Chondrocyte (in vitro differentiated cells): ENCODE data around the gene PLEKHG4B. TPM values are rescaled to one million over a fixed set of nuclear protein-coding genes. Genes with fewer than 3 reads are reported as not detected.
A peak's percentile ranks its signal among the peaks of the same experiment; 100 is the strongest.

Experiments
- DNase-seq: peaks from one replicate; pipeline ENCODE4 v3.0.0; 2021; ENCODE audit warnings: mixed read lengths, low spot score
- H3K27ac Mint-ChIP-seq: one replicate; pipeline ENCODE4 v1.8.0; 2021; ENCODE audit warnings: mild to moderate bottlenecking, moderate library complexity, mixed read lengths; ENCODE audit not compliant: unreplicated experiment
- H3K27me3 Mint-ChIP-seq: 2 replicates; pipeline ENCODE4 v1.8.0; 2021; ENCODE audit warnings: low read depth, mixed read lengths
- H3K36me3 Mint-ChIP-seq: 2 replicates; pipeline ENCODE4 v1.8.0; 2021; ENCODE audit warnings: low read depth, mixed read lengths
- H3K4me1 Mint-ChIP-seq: 2 replicates; pipeline ENCODE4 v1.8.0; 2021; ENCODE audit warnings: low read depth, mild to moderate bottlenecking, mixed read lengths
- H3K4me3 Mint-ChIP-seq: one replicate; pipeline ENCODE4 v1.8.0; 2021; ENCODE audit warnings: mild to moderate bottlenecking, moderate library complexity, mixed read lengths; ENCODE audit not compliant: unreplicated experiment
- H3K9me3 Mint-ChIP-seq: 2 replicates; pipeline ENCODE4 v1.8.0; 2021; ENCODE audit warnings: low read depth, mixed read lengths
- CTCF ChIP-seq: fragments of 200-600 bp; sonication (generic); IDR thresholded peaks from 2 replicates; pipeline ENCODE4 v1.5.0; 2021; ENCODE audit warnings: antibody characterized with exemption, mild to moderate bottlenecking, moderate library complexity
- total RNA-seq: library from RNA; stranded (reverse); gene quantifications from 3 replicates; pipeline ENCODE4 v1.2.1, GENCODE V29; 2021

The PLEKHG4B gene
- total RNA-seq, 1 donor from 2014 or later: 2.0 TPM

- Mint-ChIP-seq H3K4me1 (peaks cover 37% of the 10 kb centered on the region), H3K27me3 (peaks cover 28% of the 10 kb centered on the region), H3K9me3 (no peaks in the 10 kb centered on the region), H3K36me3 (no peaks in the 10 kb centered on the region), H3K27ac (peak overlapping the region; percentile 6), H3K4me3 (no peak overlapping the region)
- no peak for DNase-seq
- TF ChIP-seq CTCF: peak; percentile 65
Observed at GRCh38 chr5:77957-78804, 13.8 kb upstream of the PLEKHG4B start.

GRCh38 chr5:78805-79149 lies 13.2 kb upstream of the PLEKHG4B start:
- H3K36me3 Mint-ChIP-seq: no peaks in the 10 kb centered on the region
- peak; percentile 35 for TF ChIP-seq CTCF
- H3K4me3 Mint-ChIP-seq: no peak overlapping the region
- no peak overlapping the region for H3K27ac Mint-ChIP-seq
- H3K27me3 Mint-ChIP-seq: peaks cover 28% of the 10 kb centered on the region
- H3K9me3 Mint-ChIP-seq: no peaks in the 10 kb centered on the region
- no peak for DNase-seq
- H3K4me1 Mint-ChIP-seq: peaks cover 37% of the 10 kb centered on the region

DNA sequence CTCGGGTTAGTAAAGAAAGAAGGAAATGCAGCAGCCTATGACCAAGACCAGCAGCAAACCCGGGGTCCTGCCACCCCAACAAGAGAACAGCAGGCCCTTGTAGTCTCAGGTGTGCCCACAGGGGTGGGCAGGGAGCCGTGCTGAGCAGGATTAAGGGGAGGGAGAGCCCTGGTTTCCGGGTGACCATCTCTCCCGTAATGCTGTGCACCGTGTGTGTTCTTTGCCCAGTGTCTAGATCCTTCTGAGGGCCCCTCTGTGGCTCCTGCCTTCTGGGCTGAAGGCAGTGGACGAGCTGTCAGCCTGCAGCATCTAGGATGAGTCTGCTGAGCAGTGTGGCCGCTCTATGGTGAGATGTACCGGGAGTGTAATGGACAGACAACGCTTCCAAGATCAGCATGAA lies 12.7 kb upstream of the PLEKHG4B start:
- Mint-ChIP-seq H3K27me3 (peaks cover 28% of the 10 kb centered on the region), H3K4me3 (no peak overlapping the region), H3K4me1 (peaks cover 37% of the 10 kb centered on the region), H3K9me3 (no peaks in the 10 kb centered on the region), H3K27ac (no peak overlapping the region), H3K36me3 (no peaks in the 10 kb centered on the region)
- DNase-seq: no peak
- TF ChIP-seq CTCF: no peak

GRCh38 chr5:79821-80220 lies 12.1 kb upstream of the PLEKHG4B start:
- no peak for TF ChIP-seq CTCF
- no peak for DNase-seq
- H3K4me1 Mint-ChIP-seq: peaks cover 37% of the 10 kb centered on the region
- H3K9me3 Mint-ChIP-seq: no peaks in the 10 kb centered on the region
- H3K27ac Mint-ChIP-seq: no peak overlapping the region
- H3K36me3 Mint-ChIP-seq: no peaks in the 10 kb centered on the region
- H3K4me3 Mint-ChIP-seq: no peak overlapping the region
- H3K27me3 Mint-ChIP-seq: peaks cover 25% of the 10 kb centered on the region

DNA sequence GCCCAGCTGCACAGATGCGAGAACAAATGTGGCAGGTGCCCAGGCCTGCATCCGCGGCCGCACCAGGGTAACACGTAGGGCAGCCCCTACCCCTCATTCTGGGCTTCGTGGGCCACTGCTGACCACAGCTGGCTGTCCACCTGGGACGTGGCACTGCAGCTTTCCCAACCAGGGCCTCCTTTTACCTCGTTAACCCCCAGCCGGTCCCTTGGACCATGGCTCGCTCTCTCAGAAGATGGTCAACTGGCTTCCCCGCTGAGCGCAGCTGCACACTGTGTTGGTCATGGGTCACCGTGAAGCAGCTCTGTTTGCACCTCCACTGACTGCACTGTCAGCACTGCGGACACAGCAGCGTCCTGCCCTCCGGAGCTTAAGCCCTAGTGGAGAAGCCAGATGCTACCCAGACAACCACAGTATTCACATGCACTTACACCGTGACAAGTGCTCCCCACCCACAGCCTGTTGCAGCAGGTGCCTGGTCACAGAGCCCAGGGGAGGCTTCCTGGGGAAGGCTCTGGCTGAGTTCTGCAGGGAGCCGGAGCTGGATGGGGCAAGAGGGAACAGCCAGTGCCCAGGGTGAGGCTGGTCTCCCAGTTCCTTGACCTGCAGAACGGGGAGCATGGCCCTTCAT lies 10.5 kb upstream of the PLEKHG4B start:
- DNase-seq: no peak
- peaks cover 12% of the 10 kb centered on the region for H3K27me3 Mint-ChIP-seq

More for the DNA sequence above, 10.5 kb upstream of the PLEKHG4B start:
- Mint-ChIP-seq H3K4me3 (no peak overlapping the region), H3K27ac (no peak overlapping the region), H3K9me3 (no peaks in the 10 kb centered on the region), H3K4me1 (peaks cover 37% of the 10 kb centered on the region), H3K36me3 (no peaks in the 10 kb centered on the region)
- no peak for TF ChIP-seq CTCF
